ENCODE data around the gene TBP. TPM values are rescaled to one million over a fixed set of nuclear protein-coding genes. Genes with fewer than 3 reads are reported as not detected.
"Not testable (repeated sequence)": the region's sequence is repeated elsewhere in the genome, so short reads cannot be mapped to it uniquely, and the experiment has no call there.

The TBP gene
- 10 to 100 TPM in 3 of 4 donors, 1 to 10 TPM in 1; 7.5 to 17.7 (median 12.3) TPM for total RNA-seq

DNA sequence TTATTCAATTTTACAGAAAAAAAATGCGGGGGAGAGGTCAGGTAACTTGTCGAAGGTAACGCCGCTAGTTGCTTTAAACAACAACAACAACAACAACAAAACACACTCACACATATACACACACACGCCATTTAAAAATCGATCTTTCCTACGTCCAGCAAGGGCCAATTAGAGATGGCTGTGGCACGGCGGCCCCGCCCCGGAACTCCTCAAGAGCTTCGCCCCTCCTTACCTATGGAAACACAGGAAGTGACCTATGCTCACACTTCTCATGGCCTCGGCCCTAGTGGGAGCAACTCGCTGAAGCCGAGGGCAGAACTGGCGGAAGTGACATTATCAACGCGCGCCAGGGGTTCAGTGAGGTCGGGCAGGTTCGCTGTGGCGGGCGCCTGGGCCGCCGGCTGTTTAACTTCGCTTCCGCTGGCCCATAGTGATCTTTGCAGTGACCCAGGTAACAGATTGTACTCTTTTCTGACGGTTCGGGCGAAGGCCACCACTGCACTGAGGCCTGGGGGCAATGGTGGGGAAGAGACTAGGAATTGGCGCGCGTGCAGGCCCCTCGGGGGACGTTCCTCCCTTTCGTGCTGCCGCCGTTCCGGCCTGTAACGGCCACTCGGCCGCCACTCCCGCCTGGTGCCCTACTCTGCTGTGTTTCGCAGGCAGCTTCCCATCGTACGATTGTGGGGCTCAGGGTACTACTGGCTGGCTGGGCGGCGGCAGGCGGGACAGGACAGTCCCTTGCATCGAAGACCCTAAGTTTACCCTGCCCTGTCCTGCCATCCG lies at the start of gene TBP:
TSS of gene TBP (plus strand) at position 357 of the 783 bp plus-strand sequence. CDS start 2,661 bp downstream, outside the sequence.
- in situ Hi-C loops (cut with MboI; ENCODE audit: low pct_ligation_motif_present in 1 of 4, low pct_unique_long_range_greater_than_20kb in 1 of 4, low sequenced_read_pairs in 3 of 4): no loop called here
- Histone ChIP-seq H3K9me3 (no peaks in the 10 kb centered on the region), H3K27me3 (no peaks in the 10 kb centered on the region), H3K27ac (peak within 1 kb of the TSS; percentile 91 to 95 (median 94)), H3K36me3 (no peaks in the 10 kb centered on the region), H3K4me3 (peak within 1 kb of the TSS; percentile 59 to 84 (median 79)), H3K4me1 (peaks cover 23 to 50% (median 37%) of the 10 kb centered on the region in 4 donors)
- intact Hi-C loops (cut with DNase I; ENCODE audit: low total_unique reads): no loop called here
- WGBS, 2 donors (ENCODE audit: low coverage in 1 of 2): 0% methylated on average over 7 to 51 of the region's 51 CpGs
- DNase-seq: peak; percentile 99
- no peak for TF ChIP-seq EP300 (IDR thresholded peaks at IDR 0.05; ENCODE audit: low read depth)
- TF ChIP-seq POLR2A (IDR thresholded peaks at IDR 0.05): peak; percentile 73
- peak; percentile 70 to 89 (median 86) for TF ChIP-seq POLR2AphosphoS5 (IDR thresholded peaks at IDR 0.05)

DNA sequence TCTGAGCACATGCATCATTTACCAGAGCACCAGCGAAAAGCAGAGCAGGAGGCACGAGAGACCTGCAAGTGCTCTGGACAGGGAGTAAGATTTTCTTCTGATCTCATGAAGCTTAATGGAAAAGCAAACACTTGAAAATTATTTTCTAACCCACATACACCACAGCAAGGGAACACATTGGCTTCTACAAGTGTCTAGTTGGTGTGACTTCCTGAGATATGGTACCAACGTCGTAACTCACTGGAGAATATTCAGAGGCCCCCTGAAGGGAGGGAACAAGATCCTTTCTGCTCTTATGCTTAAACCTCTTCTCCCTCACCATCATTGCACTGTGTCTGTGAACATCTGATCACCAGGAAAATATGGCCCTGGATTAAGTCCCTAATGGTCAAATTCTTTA lies 49.7 kb upstream of the TBP start:
- Histone ChIP-seq H3K9me3 (no peaks in the 10 kb centered on the region), H3K4me1 (no peaks in the 10 kb centered on the region), H3K36me3 (no peaks in the 10 kb centered on the region), H3K4me3 (no peak overlapping the region), H3K27ac (no peak overlapping the region), H3K27me3 (peaks cover 4% of the 10 kb centered on the region)
- TF ChIP-seq POLR2A (IDR thresholded peaks at IDR 0.05) (no peak), EP300 (IDR thresholded peaks at IDR 0.05; ENCODE audit: low read depth) (no peak), POLR2AphosphoS5 (IDR thresholded peaks at IDR 0.05) (no peak)
- TF ChIP-seq, protein P1, sequence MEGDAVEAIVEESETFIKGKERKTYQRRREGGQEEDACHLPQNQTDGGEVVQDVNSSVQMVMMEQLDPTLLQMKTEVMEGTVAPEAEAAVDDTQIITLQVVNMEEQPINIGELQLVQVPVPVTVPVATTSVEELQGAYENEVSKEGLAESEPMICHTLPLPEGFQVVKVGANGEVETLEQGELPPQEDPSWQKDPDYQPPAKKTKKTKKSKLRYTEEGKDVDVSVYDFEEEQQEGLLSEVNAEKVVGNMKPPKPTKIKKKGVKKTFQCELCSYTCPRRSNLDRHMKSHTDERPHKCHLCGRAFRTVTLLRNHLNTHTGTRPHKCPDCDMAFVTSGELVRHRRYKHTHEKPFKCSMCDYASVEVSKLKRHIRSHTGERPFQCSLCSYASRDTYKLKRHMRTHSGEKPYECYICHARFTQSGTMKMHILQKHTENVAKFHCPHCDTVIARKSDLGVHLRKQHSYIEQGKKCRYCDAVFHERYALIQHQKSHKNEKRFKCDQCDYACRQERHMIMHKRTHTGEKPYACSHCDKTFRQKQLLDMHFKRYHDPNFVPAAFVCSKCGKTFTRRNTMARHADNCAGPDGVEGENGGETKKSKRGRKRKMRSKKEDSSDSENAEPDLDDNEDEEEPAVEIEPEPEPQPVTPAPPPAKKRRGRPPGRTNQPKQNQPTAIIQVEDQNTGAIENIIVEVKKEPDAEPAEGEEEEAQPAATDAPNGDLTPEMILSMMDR (IDR thresholded peaks at IDR 0.05): no peak
- intact Hi-C loops (cut with DNase I; ENCODE audit: low total_unique reads) (no loop called here), in situ Hi-C loops (cut with MboI; ENCODE audit: low pct_ligation_motif_present in 1 of 4, low pct_unique_long_range_greater_than_20kb in 1 of 4, low sequenced_read_pairs in 3 of 4) (no loop called here)
- no peak for DNase-seq
- 49 to 59% methylated on average over 2 to 4 of the region's 4 CpGs for WGBS, 2 donors (ENCODE audit: low coverage in 1 of 2)

DNA sequence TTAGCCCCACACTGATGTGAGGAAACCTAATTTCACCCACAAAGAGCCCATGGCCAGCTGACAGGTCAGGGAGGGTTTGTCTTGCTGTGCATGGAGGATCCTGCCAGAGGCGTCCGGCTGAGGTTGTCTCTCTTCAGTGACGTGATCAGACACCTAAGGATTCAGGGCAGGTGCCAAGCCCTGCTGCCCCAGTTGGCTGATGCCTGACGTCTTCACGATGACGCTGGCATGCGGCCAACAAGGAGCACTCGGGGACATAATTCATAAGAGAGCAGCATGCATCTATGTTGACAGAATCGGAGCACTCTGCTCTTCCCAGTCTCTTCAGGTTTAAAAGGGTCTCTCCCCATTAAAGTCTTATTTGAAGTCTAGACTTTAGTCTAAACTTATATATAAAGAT lies 48.9 kb upstream of the TBP start:
- H3K27me3 ChIP-seq: peaks cover 4% of the 10 kb centered on the region
- intact Hi-C loops (cut with DNase I; ENCODE audit: low total_unique reads): no loop called here
- peak; percentile 12 for DNase-seq
- 20 to 24% methylated on average over 1 to 9 of the region's 9 CpGs for WGBS, 2 donors (ENCODE audit: low coverage in 1 of 2)
- no peaks in the 10 kb centered on the region for H3K9me3 ChIP-seq
- H3K4me1 ChIP-seq: no peaks in the 10 kb centered on the region
- no peak for TF ChIP-seq POLR2AphosphoS5 (IDR thresholded peaks at IDR 0.05)
- no peak for TF ChIP-seq POLR2A (IDR thresholded peaks at IDR 0.05)
- TF ChIP-seq EP300 (IDR thresholded peaks at IDR 0.05; ENCODE audit: low read depth): no peak
- TF ChIP-seq, protein P1 (IDR thresholded peaks at IDR 0.05): no peak
- H3K27ac ChIP-seq: no peak overlapping the region
- H3K4me3 ChIP-seq: no peak overlapping the region
- H3K36me3 ChIP-seq: no peaks in the 10 kb centered on the region
- in situ Hi-C loops (cut with MboI; ENCODE audit: low pct_ligation_motif_present in 1 of 4, low pct_unique_long_range_greater_than_20kb in 1 of 4, low sequenced_read_pairs in 3 of 4): no loop called here

DNA sequence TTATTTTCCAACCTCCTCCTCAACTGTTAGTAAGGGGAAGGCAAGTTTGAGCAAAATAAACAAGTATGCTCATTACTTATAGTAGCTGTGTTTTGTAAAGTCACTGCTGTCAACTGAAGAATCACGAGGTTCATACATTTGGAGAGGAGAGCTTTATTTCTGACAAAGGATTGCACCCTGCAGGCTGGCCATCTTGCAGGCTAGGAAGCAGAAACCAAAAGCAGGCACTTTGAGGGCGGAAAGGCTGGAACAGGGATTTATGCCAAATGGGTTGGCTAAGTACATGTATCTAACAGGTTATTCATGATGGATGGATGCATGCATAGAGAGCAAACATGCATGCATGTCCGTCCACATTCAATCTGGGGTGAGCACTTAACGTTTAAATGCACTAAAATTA lies 47.7 kb upstream of the TBP start:
- Histone ChIP-seq H3K9me3 (no peaks in the 10 kb centered on the region), H3K4me1 (no peaks in the 10 kb centered on the region), H3K4me3 (no peak overlapping the region), H3K27ac (no peak overlapping the region), H3K36me3 (no peaks in the 10 kb centered on the region), H3K27me3 (peaks cover 9% of the 10 kb centered on the region)
- WGBS, 2 donors (ENCODE audit: low coverage in 1 of 2): 48 to 73% methylated on average over 3 to 4 of the region's 4 CpGs
- no peak for TF ChIP-seq POLR2A (IDR thresholded peaks at IDR 0.05)
- TF ChIP-seq EP300 (IDR thresholded peaks at IDR 0.05; ENCODE audit: low read depth): no peak
- TF ChIP-seq, protein P1 (IDR thresholded peaks at IDR 0.05): no peak
- no peak for TF ChIP-seq POLR2AphosphoS5 (IDR thresholded peaks at IDR 0.05)
- intact Hi-C loops (cut with DNase I; ENCODE audit: low total_unique reads): no loop called here
- in situ Hi-C loops (cut with MboI; ENCODE audit: low pct_ligation_motif_present in 1 of 4, low pct_unique_long_range_greater_than_20kb in 1 of 4, low sequenced_read_pairs in 3 of 4): no loop called here
- DNase-seq: no peak

DNA sequence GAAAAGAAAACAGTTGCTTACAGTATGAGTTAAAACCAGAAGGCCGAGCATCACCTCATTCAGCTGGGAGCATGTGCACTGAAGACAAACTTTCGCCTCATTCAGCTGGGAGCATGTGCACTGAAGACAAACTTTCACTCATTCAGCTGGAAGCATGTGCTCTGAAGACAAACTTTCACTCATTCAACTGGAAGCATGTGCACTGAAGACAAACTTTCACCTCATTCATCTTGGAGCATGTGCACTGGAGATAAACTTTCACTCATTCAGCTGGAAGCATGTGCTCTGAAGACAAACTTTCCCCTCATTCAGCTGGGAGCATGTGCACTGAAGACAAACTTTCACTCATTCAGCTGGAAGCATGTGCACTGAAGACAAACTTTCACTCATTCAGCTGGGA lies 46.4 kb upstream of the TBP start:
- H3K27me3 ChIP-seq; DNase-seq; H3K4me3 ChIP-seq; H3K9me3 ChIP-seq; in situ Hi-C loops (cut with MboI; ENCODE audit: low pct_ligation_motif_present in 1 of 4, low pct_unique_long_range_greater_than_20kb in 1 of 4, low sequenced_read_pairs in 3 of 4); H3K4me1 ChIP-seq; H3K27ac ChIP-seq; H3K36me3 ChIP-seq; intact Hi-C loops (cut with DNase I; ENCODE audit: low total_unique reads): not testable (repeated sequence)
- WGBS, 2 donors (ENCODE audit: low coverage in 1 of 2): 93 to 100% methylated on average over 2 of the region's 2 CpGs

DNA sequence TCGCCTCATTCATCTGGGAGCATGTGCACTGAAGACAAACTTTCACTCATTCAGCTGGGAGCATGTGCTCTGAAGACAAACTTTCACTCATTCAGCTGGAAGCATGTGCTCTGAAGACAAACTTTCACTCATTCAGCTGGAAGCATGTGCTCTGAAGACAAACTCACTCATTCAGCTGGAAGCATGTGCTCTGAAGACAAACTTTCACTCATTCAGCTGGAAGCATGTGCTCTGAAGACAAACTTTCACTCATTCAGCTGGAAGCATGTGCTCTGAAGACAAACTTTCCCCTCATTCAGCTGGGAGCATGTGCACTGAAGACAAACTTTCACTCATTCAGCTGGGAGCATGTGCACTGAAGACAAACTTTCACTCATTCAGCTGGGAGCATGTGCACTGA lies 45.9 kb upstream of the TBP start:
- DNase-seq; intact Hi-C loops (cut with DNase I; ENCODE audit: low total_unique reads); H3K4me1 ChIP-seq; H3K27me3 ChIP-seq; H3K4me3 ChIP-seq; H3K27ac ChIP-seq; in situ Hi-C loops (cut with MboI; ENCODE audit: low pct_ligation_motif_present in 1 of 4, low pct_unique_long_range_greater_than_20kb in 1 of 4, low sequenced_read_pairs in 3 of 4); H3K36me3 ChIP-seq; H3K9me3 ChIP-seq: not testable (repeated sequence)
- 75% methylated on average over 1 of the region's 1 CpG; no CpG with 5 or more reads in 1 of the 2 donors for WGBS, 2 donors (ENCODE audit: low coverage in 1 of 2)

DNA sequence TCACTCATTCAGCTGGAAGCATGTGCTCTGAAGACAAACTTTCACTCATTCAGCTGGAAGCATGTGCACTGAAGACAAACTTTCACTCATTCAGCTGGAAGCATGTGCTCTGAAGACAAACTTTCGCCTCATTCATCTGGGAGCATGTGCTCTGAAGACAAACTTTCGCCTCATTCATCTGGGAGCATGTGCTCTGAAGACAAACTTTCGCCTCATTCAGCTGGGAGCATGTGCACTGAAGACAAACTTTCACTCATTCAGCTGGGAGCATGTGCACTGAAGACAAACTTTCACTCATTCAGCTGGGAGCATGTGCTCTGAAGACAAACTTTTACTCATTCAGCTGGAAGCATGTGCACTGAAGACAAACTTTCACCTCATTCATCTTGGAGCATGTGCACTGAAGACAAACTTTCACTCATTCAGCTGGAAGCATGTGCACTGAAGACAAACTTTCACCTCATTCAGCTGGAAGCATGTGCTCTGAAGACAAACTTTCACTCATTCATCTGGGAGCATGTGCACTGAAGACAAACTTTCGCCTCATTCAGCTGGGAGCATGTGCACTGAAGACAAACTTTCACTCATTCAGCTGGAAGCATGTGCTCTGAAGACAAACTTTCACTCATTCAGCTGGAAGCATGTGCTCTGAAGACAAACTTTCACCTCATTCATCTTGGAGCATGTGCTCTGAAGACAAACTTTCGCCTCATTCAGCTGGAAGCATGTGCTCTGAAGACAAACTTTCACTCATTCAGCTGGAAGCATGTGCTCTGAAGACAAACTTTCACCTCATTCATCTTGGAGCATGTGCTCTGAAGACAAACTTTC lies 45.1 kb upstream of the TBP start:
- H3K4me3 ChIP-seq; intact Hi-C loops (cut with DNase I; ENCODE audit: low total_unique reads); H3K36me3 ChIP-seq; H3K27me3 ChIP-seq; H3K27ac ChIP-seq; H3K9me3 ChIP-seq; in situ Hi-C loops (cut with MboI; ENCODE audit: low pct_ligation_motif_present in 1 of 4, low pct_unique_long_range_greater_than_20kb in 1 of 4, low sequenced_read_pairs in 3 of 4); DNase-seq; H3K4me1 ChIP-seq: not testable (repeated sequence)
- 85 to 90% methylated on average over 2 to 5 of the region's 5 CpGs for WGBS, 2 donors (ENCODE audit: low coverage in 1 of 2)

Measured in transverse colon (tissue), 4 donors.